Psoas muscle (tissue), 8 donors: ENCODE measurements around the gene IFNA4. TPM values are rescaled to one million over a fixed set of nuclear protein-coding genes. Genes with fewer than 3 reads are reported as not detected.

Experiments
- ATAC-seq, 4 donors: fragments of 200-7000 bp; cut with Tn5 transposase; one replicate each; pipeline ENCODE4 v1.9.1; 2020; ENCODE audit warnings: moderate library complexity in 3 of 4, mild to moderate bottlenecking in 2 of 4
- DNase-seq, 2 donors: peaks; one replicate each; pipeline ENCODE4 v3.0.0-alpha.2; 2020
- H3K27ac ChIP-seq: fragments of 200-600 bp; one replicate; pipeline ENCODE4 v1.8.0; 2022
- H3K27me3 ChIP-seq, 3 donors: fragments of 200-600 bp in 1 of 3; one replicate each; pipeline versions ENCODE4 v1.6.1 to v1.8.0; 2013 to 2022; ENCODE audit warnings: low read length in 2 of 3, mild to moderate bottlenecking in 2 of 3, moderate library complexity in 1 of 3; ENCODE audit not compliant: insufficient read depth in 3 of 3
- H3K36me3 ChIP-seq, 2 donors: fragments of 200-600 bp in 1 of 2; one replicate each; pipeline versions ENCODE4 v1.6.1 to v1.8.0; 2013 to 2022; ENCODE audit warnings: low read depth in 1 of 2, mild to moderate bottlenecking in 1 of 2, moderate library complexity in 1 of 2; ENCODE audit not compliant: insufficient read depth in 1 of 2
- H3K4me1 ChIP-seq: fragments of 200-600 bp; one replicate; pipeline ENCODE4 v1.8.0; 2022
- H3K4me3 ChIP-seq: fragments of 200-600 bp; one replicate; pipeline ENCODE4 v1.8.0; 2022; ENCODE audit warnings: mild to moderate bottlenecking
- H3K9me3 ChIP-seq: fragments of 200-600 bp; one replicate; pipeline ENCODE4 v1.8.0; 2022
- WGBS, 3 donors: extraction: QIAGEN DNeasy Blood & Tissue Kit; methylation state at CpG; one replicate each; pipeline versions ENCODE4 v1.1.6 to v1.1.7; 2013; 5-methylcytosine and 5-hydroxymethylcytosine counted together
- intact Hi-C, 2 donors: fragments of 100-400 bp; cut with DNase I; formaldehyde crosslinking; loops; one replicate each; pipeline versions ENCODE4 v1.11.0 to v1.14.2; 2022
- polyA plus RNA-seq, 3 donors: library from polyadenylated mRNA; stranded (reverse); fragments of 200-250 nt; gene quantifications; one replicate each; pipeline ENCODE4 v1.2.3, GENCODE V29; 2013
- total RNA-seq, 4 donors: library from RNA; stranded (reverse); fragmentation: NEBNext Ultra II Directional in 2 of 4; extraction: Animal tissue kit (Norgen Biotek cat#: 25700) in 2 of 4; gene quantifications; one replicate each; pipeline versions ENCODE4 v1.2.1 to v1.2.4, GENCODE V29; 2021 to 2023
- TF ChIP-seq, protein P1 (sequence below): fragments of 200-600 bp; IDR thresholded peaks from one replicate; pipeline ENCODE4 v1.8.0; 2022; ENCODE audit warnings: antibody characterized with exemption
- donor health status: healthy with polysubstance abuse.
- donor health status: DM: no; HTN: no; CAD: no; lungs with moderate emphysema.
- donor health status: Bipolar disorder and iron deficiency.
- donor health status: healthy.
- donor health status: DM: yes; HTN: yes; CAD: no.
- donor health status: DM: no; HTN: no; CAD: no.
- donor health status: DM: no; HTN: no; CAD: no.
- donor health status: DM: yes; HTN: yes; CAD: no.

Gene IFNA4
- total and polyA plus RNA-seq, 7 donors: not detected

DNA sequence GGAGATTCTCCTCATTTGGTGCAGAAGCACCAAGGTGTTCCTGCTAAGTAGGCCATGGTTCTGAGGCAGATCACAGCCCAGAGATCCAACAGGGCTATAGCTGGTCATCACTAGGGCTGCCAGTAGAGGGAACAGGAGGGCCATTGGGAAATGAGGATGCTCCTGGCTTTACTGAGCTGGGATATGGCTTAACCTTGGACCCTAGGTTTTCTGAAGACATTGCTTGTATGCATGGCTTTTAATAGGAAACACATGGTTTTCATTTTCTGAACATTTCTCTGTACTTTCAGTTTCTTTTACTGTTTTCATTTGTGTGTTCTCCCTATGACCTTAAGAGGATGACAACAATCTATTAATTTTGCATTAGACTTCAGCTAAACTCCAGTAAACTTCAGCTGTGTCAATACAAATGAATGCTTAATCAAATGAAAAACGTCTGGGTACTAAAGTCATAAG lies 45.9 kb downstream of the IFNA4 start, which contains the start of gene IFNW1:
TSS of gene IFNW1 (minus strand) at position 406 of the 456 bp plus-strand sequence. CDS start at position 144, 262 bp downstream.
- 36 to 50% (median 43%) methylated on average over 1 of the region's 1 CpG for whole genome bisulfite sequencing, 3 donors
- Histone ChIP-seq H3K36me3 (no peaks in the 10 kb centered on the region), H3K9me3 (no peaks in the 10 kb centered on the region), H3K4me1 (no peaks in the 10 kb centered on the region), H3K27me3 (no peaks in the 10 kb centered on the region), H3K27ac (no peak within 1 kb of the TSS), H3K4me3 (no peak within 1 kb of the TSS)
- TF ChIP-seq, protein P1, sequence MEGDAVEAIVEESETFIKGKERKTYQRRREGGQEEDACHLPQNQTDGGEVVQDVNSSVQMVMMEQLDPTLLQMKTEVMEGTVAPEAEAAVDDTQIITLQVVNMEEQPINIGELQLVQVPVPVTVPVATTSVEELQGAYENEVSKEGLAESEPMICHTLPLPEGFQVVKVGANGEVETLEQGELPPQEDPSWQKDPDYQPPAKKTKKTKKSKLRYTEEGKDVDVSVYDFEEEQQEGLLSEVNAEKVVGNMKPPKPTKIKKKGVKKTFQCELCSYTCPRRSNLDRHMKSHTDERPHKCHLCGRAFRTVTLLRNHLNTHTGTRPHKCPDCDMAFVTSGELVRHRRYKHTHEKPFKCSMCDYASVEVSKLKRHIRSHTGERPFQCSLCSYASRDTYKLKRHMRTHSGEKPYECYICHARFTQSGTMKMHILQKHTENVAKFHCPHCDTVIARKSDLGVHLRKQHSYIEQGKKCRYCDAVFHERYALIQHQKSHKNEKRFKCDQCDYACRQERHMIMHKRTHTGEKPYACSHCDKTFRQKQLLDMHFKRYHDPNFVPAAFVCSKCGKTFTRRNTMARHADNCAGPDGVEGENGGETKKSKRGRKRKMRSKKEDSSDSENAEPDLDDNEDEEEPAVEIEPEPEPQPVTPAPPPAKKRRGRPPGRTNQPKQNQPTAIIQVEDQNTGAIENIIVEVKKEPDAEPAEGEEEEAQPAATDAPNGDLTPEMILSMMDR: no peak
- ATAC-seq: no peak
- intact Hi-C loops: no loop called here
- DNase-seq: no peak

DNA sequence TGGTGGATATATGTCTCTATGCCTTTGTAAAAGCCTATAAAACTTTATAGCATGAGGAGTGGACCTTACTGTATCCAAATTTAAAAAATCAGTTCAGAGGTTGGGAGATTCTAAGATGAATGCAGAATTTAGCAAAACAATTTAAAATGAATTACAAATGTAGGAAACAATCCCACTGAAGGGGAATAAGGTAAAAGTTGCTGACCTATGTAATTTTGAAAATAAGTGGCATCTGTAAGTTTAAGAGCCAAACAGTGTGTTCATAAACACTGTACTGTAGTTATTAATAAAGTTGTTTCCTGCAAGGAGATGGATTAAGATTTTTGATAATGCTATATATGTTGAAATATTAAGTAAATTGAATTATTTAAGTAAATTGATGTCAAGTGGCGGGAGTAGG lies 50.4 kb downstream of the IFNA4 start:
- Histone ChIP-seq H3K27me3 (no peaks in the 10 kb centered on the region), H3K27ac (no peak overlapping the region), H3K4me3 (no peak overlapping the region), H3K4me1 (no peaks in the 10 kb centered on the region), H3K36me3 (no peaks in the 10 kb centered on the region), H3K9me3 (no peaks in the 10 kb centered on the region)
- WGBS, 3 donors: 38 to 95% (median 94%) methylated on average over 1 of the region's 1 CpG
- TF ChIP-seq, protein P1: no peak
- intact Hi-C loops: no loop called here
- ATAC-seq: no peak
- no peak for DNase-seq

Other genes with a start within 250 kb of the IFNA4 start
- gene HACD4, start 155.9 kb downstream of the IFNA4 start, total RNA-seq: under 1 TPM; 0.23 to 0.52 (median 0.38) TPM
- under 1 TPM; 0.16 to 0.21 (median 0.16) TPM for gene HACD4, start 155.9 kb downstream of the IFNA4 start, polyA plus RNA-seq
- gene IFNB1, start 109.6 kb downstream of the IFNA4 start, total RNA-seq: not detected
- not detected for gene IFNB1, start 109.6 kb downstream of the IFNA4 start, polyA plus RNA-seq
- not detected for gene IFNW1, start 45.8 kb downstream of the IFNA4 start, total RNA-seq
- not detected for gene IFNW1, start 45.8 kb downstream of the IFNA4 start, polyA plus RNA-seq
- not detected for gene IFNA21, start 20.9 kb downstream of the IFNA4 start, total RNA-seq
- gene IFNA21, start 20.9 kb downstream of the IFNA4 start, polyA plus RNA-seq: not detected
- not detected for gene IFNA7, start 14.6 kb upstream of the IFNA4 start, total RNA-seq
- gene IFNA7, start 14.6 kb upstream of the IFNA4 start, polyA plus RNA-seq: not detected
- gene IFNA10, start 19.6 kb upstream of the IFNA4 start, total RNA-seq: not detected
- under 1 TPM in 1 of 3 donors, not detected in 2; 0.14 TPM for gene IFNA10, start 19.6 kb upstream of the IFNA4 start, polyA plus RNA-seq
- gene IFNA16, start 29.7 kb upstream of the IFNA4 start, total RNA-seq: not detected
- gene IFNA16, start 29.7 kb upstream of the IFNA4 start, polyA plus RNA-seq: not detected
- not detected for gene IFNA17, start 40.6 kb upstream of the IFNA4 start, total RNA-seq
- not detected for gene IFNA17, start 40.6 kb upstream of the IFNA4 start, polyA plus RNA-seq
- gene IFNA14, start 52.4 kb upstream of the IFNA4 start, total RNA-seq: not detected
- gene IFNA14, start 52.4 kb upstream of the IFNA4 start, polyA plus RNA-seq: not detected
- gene IFNA5, start 117.7 kb upstream of the IFNA4 start, total RNA-seq: not detected
- under 1 TPM in 1 of 3 donors, not detected in 2; 0.05 TPM for gene IFNA5, start 117.7 kb upstream of the IFNA4 start, polyA plus RNA-seq
- gene KLHL9, start 147.8 kb upstream of the IFNA4 start, total RNA-seq: 10 to 100 TPM in 1 of 4 donors, 1 to 10 TPM in 3; 7.5 to 10.2 (median 8.0) TPM
- gene KLHL9, start 147.8 kb upstream of the IFNA4 start, polyA plus RNA-seq: 1 to 10 TPM; 3.6 to 8.4 (median 5.2) TPM
- gene IFNA6, start 163.3 kb upstream of the IFNA4 start, total RNA-seq: not detected
- gene IFNA6, start 163.3 kb upstream of the IFNA4 start, polyA plus RNA-seq: not detected
- not detected for gene IFNA13, start 180.5 kb upstream of the IFNA4 start, total RNA-seq
- not detected for gene IFNA13, start 180.5 kb upstream of the IFNA4 start, polyA plus RNA-seq
- not detected for gene IFNA2, start 197.8 kb upstream of the IFNA4 start, total RNA-seq
- not detected for gene IFNA2, start 197.8 kb upstream of the IFNA4 start, polyA plus RNA-seq
- not detected for gene IFNA8, start 221.5 kb upstream of the IFNA4 start, total RNA-seq
- gene IFNA8, start 221.5 kb upstream of the IFNA4 start, polyA plus RNA-seq: not detected